Hepatocyte (in vitro differentiated cells): Measurements from ENCODE around the gene ANXA2. TPM values are rescaled to one million over a fixed set of nuclear protein-coding genes. Genes with fewer than 3 reads are reported as not detected.
A peak's percentile ranks its signal among the peaks of the same experiment; 100 is the strongest.

ENCODE experiments used
- DNase-seq: peaks from one replicate; pipeline ENCODE4 v3.0.0-alpha.2; 2016; ENCODE audit warnings: low spot score
- H2AFZ ChIP-seq: fragments of 200-600 bp; sonication (generic); 2 replicates; pipeline ENCODE4 v1.6.0; 2016; ENCODE audit warnings: antibody characterized with exemption, mild to moderate bottlenecking
- H3K27ac ChIP-seq: fragments of 200-600 bp; sonication (generic); 2 replicates; pipeline ENCODE4 v1.5.1; 2016; ENCODE audit warnings: mild to moderate bottlenecking
- H3K27me3 ChIP-seq: fragments of 200-600 bp; sonication (generic); 2 replicates; pipeline ENCODE4 v1.6.1; 2016
- H3K36me3 ChIP-seq: fragments of 200-600 bp; sonication (generic); replicated peaks from 2 replicates; pipeline ENCODE4 v1.5.1; 2016; ENCODE audit warnings: low read depth; ENCODE audit not compliant: insufficient read depth
- H3K4me1 ChIP-seq: fragments of 200-600 bp; sonication (generic); 2 replicates; pipeline ENCODE4 v1.5.1; 2016; ENCODE audit warnings: mild to moderate bottlenecking, moderate library complexity; ENCODE audit not compliant: insufficient read depth
- H3K4me2 ChIP-seq: fragments of 200-600 bp; sonication (generic); 2 replicates; pipeline ENCODE4 v1.6.0; 2016
- H3K4me3 ChIP-seq: fragments of 200-600 bp; sonication (generic); 2 replicates; pipeline ENCODE4 v1.5.1; 2016; ENCODE audit warnings: mild to moderate bottlenecking
- H3K79me2 ChIP-seq: fragments of 200-600 bp; sonication (generic); 2 replicates; pipeline ENCODE4 v1.6.0; 2017; ENCODE audit warnings: mild to moderate bottlenecking
- H3K9me2 ChIP-seq: fragments of 200-600 bp; sonication (generic); replicated peaks from 2 replicates; pipeline ENCODE4 v1.6.0; 2017; ENCODE audit warnings: mild to moderate bottlenecking; ENCODE audit not compliant: insufficient read depth
- H3K9me3 ChIP-seq: fragments of 200-600 bp; sonication (generic); 2 replicates; pipeline ENCODE4 v1.5.1; 2016; ENCODE audit warnings: low read depth, mild to moderate bottlenecking
- H4K20me1 ChIP-seq: fragments of 200-600 bp; sonication (generic); 2 replicates; pipeline ENCODE4 v1.6.0; 2016; ENCODE audit warnings: mild to moderate bottlenecking; ENCODE audit not compliant: insufficient read depth, poor library complexity, severe bottlenecking
- CTCF ChIP-seq: fragments of 200-600 bp; sonication (generic); IDR thresholded peaks from 2 replicates; pipeline ENCODE4 v1.5.1; 2016; ENCODE audit warnings: antibody characterized with exemption, mild to moderate bottlenecking; ENCODE audit not compliant: poor library complexity
- EZH2 ChIP-seq: fragments of 200-600 bp; sonication (generic); IDR thresholded peaks from 2 replicates; pipeline ENCODE4 v1.6.1; 2016; ENCODE audit warnings: antibody characterized with exemption, mild to moderate bottlenecking, borderline replicate concordance
- EZH2phosphoT487 ChIP-seq: fragments of 200-600 bp; sonication (generic); IDR thresholded peaks from one replicate; pipeline ENCODE4 v1.6.1; 2018; ENCODE audit warnings: antibody characterized with exemption, mild to moderate bottlenecking, low read depth, moderate library complexity; ENCODE audit not compliant: unreplicated experiment, severe bottlenecking
- WGBS: methylation state at CpG from one replicate; pipeline ENCODE4 v1.1.6; 2016; ENCODE audit warnings: low lambda C conversion rate; ENCODE audit errors: missing lambda C conversion rate; 5-methylcytosine and 5-hydroxymethylcytosine counted together
- polyA plus RNA-seq: library from polyadenylated mRNA; unstranded; fragments of >200 nt; fragmentation: Nextera tagmentation; extraction: Ambion mirVana; gene quantifications from 2 replicates; pipeline ENCODE4 v1.2.1, GENCODE V29; 2016
- total RNA-seq: library from RNA; depleted of rRNA; stranded (reverse); fragments of >200 nt; gene quantifications from 2 replicates; pipeline ENCODE4 v1.2.3, GENCODE V29; 2014

The ANXA2 gene
- total and polyA plus RNA-seq, 2 experiments from 2014 or later: 1,220 to 1,699 TPM

DNA sequence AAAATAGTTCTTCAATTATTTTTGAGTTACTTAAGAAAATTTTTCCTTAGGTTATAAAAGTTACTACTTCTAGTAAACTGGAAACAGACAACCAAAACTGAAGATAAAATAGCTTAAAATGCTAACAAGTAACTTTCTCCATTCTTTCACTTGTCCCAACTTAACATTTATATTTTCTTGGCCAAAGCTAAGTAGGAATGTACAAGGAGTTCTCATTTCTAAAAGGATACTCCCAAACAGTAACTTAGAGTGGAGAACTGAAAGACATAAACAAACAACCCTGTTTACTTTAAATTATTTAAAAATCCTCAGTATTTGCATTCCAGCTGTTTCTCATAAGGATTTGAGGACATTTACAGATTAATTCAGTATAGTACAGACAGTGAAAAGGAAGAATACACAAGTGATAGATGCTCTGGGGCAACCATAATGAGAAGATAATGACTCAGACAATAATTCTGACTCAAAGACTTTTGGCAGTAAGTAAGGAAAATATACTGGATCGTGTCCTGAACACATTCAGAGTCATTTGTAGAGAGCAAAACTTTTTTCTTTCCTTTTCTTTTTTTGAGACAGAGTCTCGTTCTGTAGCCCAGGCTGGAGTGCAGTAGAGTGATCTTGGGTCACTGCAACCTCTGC is 29.2 kb upstream of the ANXA2 start:
- Histone ChIP-seq H3K79me2 (no peaks in the 10 kb centered on the region), H4K20me1 (no peaks in the 10 kb centered on the region), H3K9me2 (no peaks in the 10 kb centered on the region), H3K4me2 (peak overlapping the region; percentile 33), H3K27ac (peak overlapping the region; percentile 67), H2AFZ (no peak overlapping the region), H3K36me3 (no peaks in the 10 kb centered on the region), H3K4me3 (no peak overlapping the region), H3K9me3 (no peaks in the 10 kb centered on the region), H3K27me3 (no peaks in the 10 kb centered on the region), H3K4me1 (peaks cover 7% of the 10 kb centered on the region)
- WGBS: 73% methylated on average over 2 of the region's 2 CpGs
- DNase-seq: peak; percentile 23
- TF ChIP-seq EZH2phosphoT487 (no peak), CTCF (no peak), EZH2 (no peak)

DNA sequence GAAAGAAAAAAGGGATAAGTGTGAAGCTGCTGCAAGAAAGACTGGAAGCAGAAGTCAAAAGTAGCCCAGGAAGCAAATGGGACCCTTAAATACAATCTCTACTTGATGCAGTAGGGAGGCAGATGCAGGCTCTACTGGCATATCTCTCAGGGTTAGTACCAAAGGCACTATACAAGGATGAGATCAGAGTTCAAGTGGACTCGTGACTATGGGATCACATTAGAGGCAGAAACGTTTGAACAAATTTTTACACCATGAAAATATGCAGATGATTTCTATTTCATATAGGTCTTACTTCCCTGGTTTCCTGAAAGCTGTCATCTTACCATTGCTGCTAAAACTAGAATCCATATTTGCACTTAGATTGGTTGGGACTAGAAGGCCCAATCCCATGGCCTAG is 27.7 kb upstream of the ANXA2 start:
- Histone ChIP-seq H3K27me3 (no peaks in the 10 kb centered on the region), H3K9me3 (no peaks in the 10 kb centered on the region), H3K4me1 (peaks cover 16% of the 10 kb centered on the region), H3K27ac (no peak overlapping the region), H3K9me2 (no peaks in the 10 kb centered on the region), H2AFZ (no peak overlapping the region), H3K4me3 (no peak overlapping the region), H3K4me2 (no peak overlapping the region), H3K36me3 (no peaks in the 10 kb centered on the region), H4K20me1 (no peaks in the 10 kb centered on the region), H3K79me2 (no peaks in the 10 kb centered on the region)
- no peak for DNase-seq
- TF ChIP-seq EZH2phosphoT487 (no peak), CTCF (no peak), EZH2 (no peak)
- 92% methylated on average over 2 of the region's 2 CpGs for WGBS

DNA sequence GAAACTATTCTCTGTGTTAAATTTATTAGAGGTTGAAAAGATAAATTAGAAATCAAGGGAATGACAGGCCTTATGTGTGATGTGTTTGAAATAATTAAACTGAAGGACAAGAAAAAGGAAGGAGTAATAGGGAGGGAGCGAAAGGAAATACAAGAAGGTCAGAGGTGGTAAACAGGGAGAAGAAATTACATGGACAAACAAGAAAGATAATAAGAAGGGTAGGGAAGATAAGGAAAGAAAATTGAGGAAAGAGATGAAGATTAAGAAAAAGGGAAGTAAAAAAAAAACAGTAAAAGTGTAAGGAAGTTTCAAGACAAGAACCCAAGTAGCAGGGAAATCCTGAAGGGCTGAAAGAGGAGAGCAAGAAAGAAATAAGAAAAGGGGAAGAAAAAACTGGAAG is 26.2 kb upstream of the ANXA2 start:
- peak overlapping the region; percentile 16 for H3K4me2 ChIP-seq
- WGBS: 100% methylated on average over 1 of the region's 1 CpG

More for the DNA sequence above, 26.2 kb upstream of the ANXA2 start:
- Histone ChIP-seq H2AFZ (no peak overlapping the region), H3K4me3 (no peak overlapping the region), H3K9me3 (no peaks in the 10 kb centered on the region), H3K27ac (peak overlapping the region; percentile 79), H4K20me1 (no peaks in the 10 kb centered on the region), H3K79me2 (no peaks in the 10 kb centered on the region), H3K9me2 (no peaks in the 10 kb centered on the region), H3K27me3 (no peaks in the 10 kb centered on the region), H3K4me1 (peaks cover 22% of the 10 kb centered on the region), H3K36me3 (no peaks in the 10 kb centered on the region)
- no peak for TF ChIP-seq EZH2
- TF ChIP-seq CTCF: no peak
- TF ChIP-seq EZH2phosphoT487: no peak
- no peak for DNase-seq
